ENCODE measurements around the gene PIAS1.

PIAS1 gene

DNA sequence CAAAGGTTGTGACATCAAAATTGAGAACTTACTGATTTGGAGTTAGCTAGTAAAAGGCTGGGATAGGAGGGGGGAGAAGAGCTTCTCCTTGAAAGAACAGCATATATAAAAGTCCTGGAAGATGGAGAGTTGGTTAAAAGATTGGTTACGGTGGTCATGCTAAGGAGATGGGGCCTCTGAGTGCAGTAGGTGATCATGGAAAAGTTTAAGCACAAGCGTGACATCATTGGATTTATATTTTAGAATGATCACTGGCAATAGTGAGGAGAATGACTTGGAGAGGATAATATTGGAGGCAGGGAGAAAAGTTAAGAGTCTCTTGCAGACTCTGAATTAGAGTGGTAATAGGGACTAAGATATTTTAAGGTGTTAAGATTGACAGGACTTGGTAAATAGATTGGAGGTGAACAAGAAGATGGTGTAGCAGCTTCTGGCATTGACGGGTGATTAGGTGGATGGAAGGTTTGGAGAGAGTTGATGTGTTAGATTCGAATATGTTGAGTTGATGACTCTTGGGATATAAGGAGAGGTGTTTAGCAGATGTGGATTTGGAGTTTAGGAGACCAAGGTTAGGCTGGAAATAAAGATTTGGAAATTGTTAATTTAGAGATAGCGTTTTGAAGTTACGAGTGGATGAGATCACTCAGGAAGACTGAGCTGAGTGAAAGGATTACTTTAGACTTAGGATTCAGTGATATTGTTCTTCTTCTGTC is 19.6 kb downstream of the PIAS1 start:
- peaks cover 6% of the 10 kb centered on the region for H3K36me3 Mint-ChIP-seq
- peak overlapping the region; percentile 2 for H3K27ac Mint-ChIP-seq
- H3K4me3 Mint-ChIP-seq = no peak overlapping the region
- H3K27me3 Mint-ChIP-seq = no peaks in the 10 kb centered on the region
- peaks cover 74% of the 10 kb centered on the region for H3K4me1 Mint-ChIP-seq (ENCODE audit: low read depth)
- no peaks in the 10 kb centered on the region for H3K9me3 Mint-ChIP-seq (ENCODE audit: low read depth)

DNA sequence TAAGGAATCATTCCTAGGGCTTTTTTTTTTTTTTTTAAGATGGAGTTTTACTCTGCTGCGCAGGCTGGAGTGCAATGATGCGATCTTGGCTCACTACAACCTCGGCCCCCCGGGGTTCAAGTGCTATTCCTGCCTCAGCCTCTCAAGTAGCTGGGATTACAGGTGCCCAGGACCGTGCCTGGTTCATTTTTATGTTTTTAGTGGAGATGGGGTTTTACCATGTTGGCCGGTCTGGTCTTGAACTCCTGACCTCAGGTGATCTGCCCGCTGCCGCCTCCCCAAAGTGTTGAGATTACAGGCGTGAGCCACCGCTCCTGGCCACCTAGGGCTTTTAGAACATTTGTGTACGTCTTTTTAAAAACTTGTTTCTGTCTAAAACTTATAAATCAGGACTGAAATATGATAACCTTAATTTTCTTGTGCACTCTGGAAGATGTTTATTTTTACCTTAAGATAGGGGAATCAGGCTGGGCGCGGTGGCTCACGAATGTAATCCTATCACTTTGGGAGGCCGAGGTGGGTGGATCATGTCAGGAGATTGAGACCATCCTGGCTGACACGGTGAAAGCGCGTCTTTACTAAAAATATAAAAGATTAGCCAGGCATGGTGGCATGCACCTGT is 21.8 kb downstream of the PIAS1 start:
- Mint-ChIP-seq H3K4me3 (no peak overlapping the region), H3K27me3 (no peaks in the 10 kb centered on the region), H3K36me3 (no peaks in the 10 kb centered on the region), H3K4me1 (ENCODE audit: low read depth) (peaks cover 76% of the 10 kb centered on the region), H3K27ac (no peak overlapping the region), H3K9me3 (ENCODE audit: low read depth) (no peaks in the 10 kb centered on the region)

GRCh38 chr15:68078365-68078764 is 24.2 kb downstream of the PIAS1 start:
- Mint-ChIP-seq H3K27ac (peak overlapping the region; percentile 56), H3K4me1 (ENCODE audit: low read depth) (peaks cover 85% of the 10 kb centered on the region), H3K9me3 (ENCODE audit: low read depth) (no peaks in the 10 kb centered on the region), H3K36me3 (no peaks in the 10 kb centered on the region), H3K27me3 (no peaks in the 10 kb centered on the region), H3K4me3 (peak overlapping the region; percentile 14)

- Mint-ChIP-seq H3K36me3 (no peaks in the 10 kb centered on the region), H3K4me1 (ENCODE audit: low read depth) (peaks cover 92% of the 10 kb centered on the region), H3K27ac (peak overlapping the region; percentile 66)
Measured at GRCh38 chr15:68080334-68080733, 26.2 kb downstream of the PIAS1 start.

DNA sequence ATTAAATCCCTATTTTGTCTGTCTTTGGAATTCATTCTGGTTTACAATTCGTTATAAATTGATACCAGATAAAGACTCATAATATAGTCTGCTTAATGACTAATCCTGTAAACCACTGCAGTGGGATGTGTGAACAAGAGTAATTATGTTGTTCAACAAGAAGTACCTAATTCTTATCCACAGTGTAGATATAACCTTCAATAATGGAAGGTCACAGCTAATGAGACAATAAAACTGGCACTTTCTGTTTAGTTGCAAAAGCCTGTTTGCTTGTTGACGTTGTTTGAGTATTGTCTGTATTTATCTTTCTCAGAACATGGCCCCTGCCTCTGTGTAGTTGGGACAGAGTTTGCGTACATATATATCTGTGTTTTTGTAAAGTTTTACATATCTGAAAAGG is 26.7 kb downstream of the PIAS1 start:
- Mint-ChIP-seq H3K9me3 (ENCODE audit: low read depth) (no peaks in the 10 kb centered on the region), H3K4me1 (ENCODE audit: low read depth) (peaks cover 92% of the 10 kb centered on the region), H3K27ac (peak overlapping the region; percentile 66), H3K36me3 (no peaks in the 10 kb centered on the region), H3K27me3 (no peaks in the 10 kb centered on the region), H3K4me3 (no peak overlapping the region)

More at GRCh38 chr15:68080334-68080733, 26.2 kb downstream of the PIAS1 start:
- no peaks in the 10 kb centered on the region for H3K27me3 Mint-ChIP-seq
- no peak overlapping the region for H3K4me3 Mint-ChIP-seq
- no peaks in the 10 kb centered on the region for H3K9me3 Mint-ChIP-seq (ENCODE audit: low read depth)

- Mint-ChIP-seq H3K36me3 (peaks cover 2% of the 10 kb centered on the region), H3K9me3 (ENCODE audit: low read depth) (no peaks in the 10 kb centered on the region), H3K4me1 (ENCODE audit: low read depth) (peaks cover 86% of the 10 kb centered on the region), H3K27ac (peak overlapping the region; percentile 25), H3K27me3 (no peaks in the 10 kb centered on the region), H3K4me3 (no peak overlapping the region)
Measured at GRCh38 chr15:68081869-68082505, 27.9 kb downstream of the PIAS1 start.

GRCh38 chr15:68082735-68083134 is 28.6 kb downstream of the PIAS1 start:
- H3K27me3 Mint-ChIP-seq = no peaks in the 10 kb centered on the region
- H3K36me3 Mint-ChIP-seq = peaks cover 2% of the 10 kb centered on the region
- peak overlapping the region; percentile 25 for H3K27ac Mint-ChIP-seq
- peaks cover 82% of the 10 kb centered on the region for H3K4me1 Mint-ChIP-seq (ENCODE audit: low read depth)
- no peaks in the 10 kb centered on the region for H3K9me3 Mint-ChIP-seq (ENCODE audit: low read depth)
- no peak overlapping the region for H3K4me3 Mint-ChIP-seq

- H3K27me3 Mint-ChIP-seq = no peaks in the 10 kb centered on the region
- H3K9me3 Mint-ChIP-seq (ENCODE audit: low read depth) = no peaks in the 10 kb centered on the region
- no peak overlapping the region for H3K4me3 Mint-ChIP-seq
- H3K4me1 Mint-ChIP-seq (ENCODE audit: low read depth) = peaks cover 80% of the 10 kb centered on the region
- H3K36me3 Mint-ChIP-seq = peaks cover 2% of the 10 kb centered on the region
- no peak overlapping the region for H3K27ac Mint-ChIP-seq
Measured at GRCh38 chr15:68083463-68083862, 29.3 kb downstream of the PIAS1 start.

GRCh38 chr15:68085052-68085451 is 30.9 kb downstream of the PIAS1 start:
- peak overlapping the region; percentile 25 for H3K27ac Mint-ChIP-seq
- peaks cover 77% of the 10 kb centered on the region for H3K4me1 Mint-ChIP-seq (ENCODE audit: low read depth)
- peaks cover 4% of the 10 kb centered on the region for H3K36me3 Mint-ChIP-seq
- H3K27me3 Mint-ChIP-seq = no peaks in the 10 kb centered on the region
- no peaks in the 10 kb centered on the region for H3K9me3 Mint-ChIP-seq (ENCODE audit: low read depth)
- H3K4me3 Mint-ChIP-seq = no peak overlapping the region

DNA sequence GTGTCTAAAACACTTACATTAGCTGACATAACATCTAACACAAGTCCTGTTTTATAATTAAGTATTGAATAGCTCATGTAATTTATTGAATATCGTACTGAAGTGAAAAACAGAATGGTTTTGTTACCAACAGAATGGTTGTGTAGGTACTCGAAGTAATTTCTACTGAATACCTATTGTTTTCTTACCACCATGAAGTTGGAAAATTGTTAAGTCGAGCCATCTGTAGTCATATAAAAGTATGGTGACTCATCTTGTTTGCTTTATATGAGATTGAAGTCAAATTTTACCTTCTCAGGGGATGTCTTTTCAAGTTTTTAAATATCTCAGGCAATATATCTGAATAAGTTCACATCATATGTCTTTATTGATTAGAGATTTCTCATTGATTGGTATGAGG is 37.6 kb downstream of the PIAS1 start:
- no peak overlapping the region for H3K27ac Mint-ChIP-seq
- no peaks in the 10 kb centered on the region for H3K27me3 Mint-ChIP-seq
- H3K36me3 Mint-ChIP-seq = peaks cover 24% of the 10 kb centered on the region

GRCh38 chr15:68096099-68096498 is 42.0 kb downstream of the PIAS1 start:
- no peaks in the 10 kb centered on the region for H3K27me3 Mint-ChIP-seq
- H3K36me3 Mint-ChIP-seq = peaks cover 34% of the 10 kb centered on the region
- peaks cover 62% of the 10 kb centered on the region for H3K4me1 Mint-ChIP-seq (ENCODE audit: low read depth)
- H3K9me3 Mint-ChIP-seq (ENCODE audit: low read depth) = peaks cover 12% of the 10 kb centered on the region
- H3K4me3 Mint-ChIP-seq = peak overlapping the region; percentile 23
- no peak overlapping the region for H3K27ac Mint-ChIP-seq

More for the DNA sequence above, 37.6 kb downstream of the PIAS1 start:
- Mint-ChIP-seq H3K9me3 (ENCODE audit: low read depth) (peaks cover 6% of the 10 kb centered on the region), H3K4me1 (ENCODE audit: low read depth) (peaks cover 51% of the 10 kb centered on the region), H3K4me3 (no peak overlapping the region)

GRCh38 chr15:68097029-68097428 is 42.9 kb downstream of the PIAS1 start:
- peaks cover 39% of the 10 kb centered on the region for H3K36me3 Mint-ChIP-seq
- no peak overlapping the region for H3K27ac Mint-ChIP-seq
- peaks cover 66% of the 10 kb centered on the region for H3K4me1 Mint-ChIP-seq (ENCODE audit: low read depth)
- H3K9me3 Mint-ChIP-seq (ENCODE audit: low read depth) = peaks cover 12% of the 10 kb centered on the region
- no peak overlapping the region for H3K4me3 Mint-ChIP-seq
- H3K27me3 Mint-ChIP-seq = no peaks in the 10 kb centered on the region

DNA sequence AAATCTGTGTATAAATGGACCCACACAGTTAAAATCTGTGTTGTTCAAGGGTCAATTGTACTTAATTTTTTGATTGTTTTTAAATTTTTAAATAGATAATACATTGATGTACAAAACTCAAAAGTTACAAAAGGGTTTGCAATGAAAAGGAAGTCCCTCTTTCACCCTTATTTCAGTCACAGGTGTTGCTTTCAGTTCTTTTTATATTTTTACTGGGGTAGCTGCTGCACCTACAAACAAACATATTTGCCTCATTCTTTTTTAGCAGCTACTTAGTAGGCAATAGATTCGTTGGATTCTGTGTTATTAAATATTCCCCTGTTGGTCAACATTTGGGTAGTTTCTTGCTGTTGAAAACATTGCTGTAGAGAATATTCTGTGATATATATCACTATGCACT is 44.4 kb downstream of the PIAS1 start:
- Mint-ChIP-seq H3K27me3 (no peaks in the 10 kb centered on the region), H3K4me1 (ENCODE audit: low read depth) (peaks cover 59% of the 10 kb centered on the region), H3K4me3 (no peak overlapping the region), H3K9me3 (ENCODE audit: low read depth) (peaks cover 17% of the 10 kb centered on the region), H3K36me3 (peaks cover 42% of the 10 kb centered on the region), H3K27ac (no peak overlapping the region)

- Mint-ChIP-seq H3K4me1 (ENCODE audit: low read depth) (peaks cover 61% of the 10 kb centered on the region), H3K9me3 (ENCODE audit: low read depth) (peaks cover 17% of the 10 kb centered on the region), H3K27ac (peak overlapping the region; percentile 11), H3K36me3 (peaks cover 47% of the 10 kb centered on the region), H3K4me3 (peak overlapping the region; percentile 6), H3K27me3 (no peaks in the 10 kb centered on the region)
Measured at GRCh38 chr15:68100194-68100593, 46.1 kb downstream of the PIAS1 start.

GRCh38 chr15:68103603-68104002 is 49.5 kb downstream of the PIAS1 start:
- H3K9me3 Mint-ChIP-seq (ENCODE audit: low read depth) = peaks cover 6% of the 10 kb centered on the region
- no peaks in the 10 kb centered on the region for H3K27me3 Mint-ChIP-seq
- no peak overlapping the region for H3K4me3 Mint-ChIP-seq
- H3K36me3 Mint-ChIP-seq = peaks cover 40% of the 10 kb centered on the region
- peaks cover 75% of the 10 kb centered on the region for H3K4me1 Mint-ChIP-seq (ENCODE audit: low read depth)
- no peak overlapping the region for H3K27ac Mint-ChIP-seq

Measured in activated naive CD8-positive, alpha-beta T cell (primary cell).